H1 (cell line): Measurements from ENCODE around the gene SH3TC2. TPM values are rescaled to one million over a fixed set of nuclear protein-coding genes. Genes with fewer than 3 reads are reported as not detected.

Source experiments
- BACH1 ChIP-seq: IDR thresholded peaks from 2 replicates; pipeline ENCODE4 v1.6.1; 2012; ENCODE audit warnings: low read length, improper control_type of control experiment
- CBX8 ChIP-seq: fragments of 300-800, 300-1000 bp; sonication (generic); IDR thresholded peaks from 2 replicates; pipeline ENCODE4 v1.7.1; 2016; ENCODE audit warnings: low read depth, low read length, borderline replicate concordance
- CEBPB ChIP-seq: IDR thresholded peaks from 2 replicates; pipeline ENCODE4 v1.6.1; 2012; ENCODE audit warnings: low read depth, low read length
- CHD1 ChIP-seq: IDR thresholded peaks from 2 replicates; pipeline ENCODE4 v1.6.1; 2012; ENCODE audit warnings: low read depth, low read length, improper control_type of control experiment
- HDAC2 ChIP-seq, 2 experiments: fragments of 300-600 bp in 1 of 2; sonication (generic) in 1 of 2; IDR thresholded peaks; 2 replicates each; pipeline ENCODE4 v1.6.1; 2011 to 2012; ENCODE audit warnings: low read depth in 2 of 2, low read length in 2 of 2, mild to moderate bottlenecking in 2 of 2, moderate library complexity in 2 of 2, borderline replicate concordance in 1 of 2, inconsistent platforms in 1 of 2
- KDM5A ChIP-seq: fragments of 200-600 bp; IDR thresholded peaks from 2 replicates; pipeline ENCODE4 v1.7.1; 2012; ENCODE audit warnings: mild to moderate bottlenecking, low read length, inconsistent platforms, mixed read lengths
- RXRA ChIP-seq: IDR thresholded peaks from 2 replicates; pipeline ENCODE4 v1.6.1; 2011; ENCODE audit warnings: low read depth, mild to moderate bottlenecking, low read length, moderate library complexity; ENCODE audit not compliant: insufficient read depth
- SIRT6 ChIP-seq: IDR thresholded peaks from one replicate; pipeline ENCODE4 v1.7.1; 2012; ENCODE audit warnings: low read length, inconsistent platforms
- TAF1 ChIP-seq: IDR thresholded peaks from 2 replicates; pipeline ENCODE4 v1.6.1; 2011; ENCODE audit warnings: mild to moderate bottlenecking, low read depth, low read length
- TCF12 ChIP-seq: IDR thresholded peaks from 2 replicates; pipeline ENCODE4 v1.6.1; 2011; ENCODE audit warnings: low read depth, mild to moderate bottlenecking, low read length
- polyA plus RNA-seq, 7 experiments: library from polyadenylated mRNA; depleted of rRNA in 3 of 7; stranded (reverse) in 5 of 7; unstranded in 2 of 7; fragments of >200 nt in 5 of 7; fragments of 200-250 nt in 2 of 7; gene quantifications; 1 replicate in 5 of 7; 2 replicates in 1 of 7; 4 replicates in 1 of 7; pipeline versions ENCODE4 v1.2.1 to v1.2.3, GENCODE V29; 2011 to 2013; ENCODE audit warnings: missing spikeins in 2 of 7, mixed read lengths in 2 of 7
- total RNA-seq: library from RNA; stranded (reverse); fragmentation: NEBNext Ultra II Directional; extraction: Animal tissue kit (Norgen Biotek cat#: 25700); gene quantifications from 2 replicates; pipeline ENCODE4 v1.2.1, GENCODE V29; 2021
- TF ChIP-seq, protein P1 (sequence below): fragments of 300-600 bp; sonication (generic); IDR thresholded peaks from 2 replicates; pipeline ENCODE4 v1.7.1; 2012; ENCODE audit warnings: low read length, moderate library complexity, mild to moderate bottlenecking, inconsistent platforms; ENCODE audit not compliant: insufficient replicate concordance

SH3TC2 gene
- total and polyA plus RNA-seq, 2 of the 8 experiments (the other 6 are each of a cell fraction or from before 2014, with no cell fraction given): 0.11 to 0.80 TPM

GRCh38 chr5:148978370-148979082 is 84.3 kb downstream of the SH3TC2 start (continued):
- TF ChIP-seq, protein P1, sequence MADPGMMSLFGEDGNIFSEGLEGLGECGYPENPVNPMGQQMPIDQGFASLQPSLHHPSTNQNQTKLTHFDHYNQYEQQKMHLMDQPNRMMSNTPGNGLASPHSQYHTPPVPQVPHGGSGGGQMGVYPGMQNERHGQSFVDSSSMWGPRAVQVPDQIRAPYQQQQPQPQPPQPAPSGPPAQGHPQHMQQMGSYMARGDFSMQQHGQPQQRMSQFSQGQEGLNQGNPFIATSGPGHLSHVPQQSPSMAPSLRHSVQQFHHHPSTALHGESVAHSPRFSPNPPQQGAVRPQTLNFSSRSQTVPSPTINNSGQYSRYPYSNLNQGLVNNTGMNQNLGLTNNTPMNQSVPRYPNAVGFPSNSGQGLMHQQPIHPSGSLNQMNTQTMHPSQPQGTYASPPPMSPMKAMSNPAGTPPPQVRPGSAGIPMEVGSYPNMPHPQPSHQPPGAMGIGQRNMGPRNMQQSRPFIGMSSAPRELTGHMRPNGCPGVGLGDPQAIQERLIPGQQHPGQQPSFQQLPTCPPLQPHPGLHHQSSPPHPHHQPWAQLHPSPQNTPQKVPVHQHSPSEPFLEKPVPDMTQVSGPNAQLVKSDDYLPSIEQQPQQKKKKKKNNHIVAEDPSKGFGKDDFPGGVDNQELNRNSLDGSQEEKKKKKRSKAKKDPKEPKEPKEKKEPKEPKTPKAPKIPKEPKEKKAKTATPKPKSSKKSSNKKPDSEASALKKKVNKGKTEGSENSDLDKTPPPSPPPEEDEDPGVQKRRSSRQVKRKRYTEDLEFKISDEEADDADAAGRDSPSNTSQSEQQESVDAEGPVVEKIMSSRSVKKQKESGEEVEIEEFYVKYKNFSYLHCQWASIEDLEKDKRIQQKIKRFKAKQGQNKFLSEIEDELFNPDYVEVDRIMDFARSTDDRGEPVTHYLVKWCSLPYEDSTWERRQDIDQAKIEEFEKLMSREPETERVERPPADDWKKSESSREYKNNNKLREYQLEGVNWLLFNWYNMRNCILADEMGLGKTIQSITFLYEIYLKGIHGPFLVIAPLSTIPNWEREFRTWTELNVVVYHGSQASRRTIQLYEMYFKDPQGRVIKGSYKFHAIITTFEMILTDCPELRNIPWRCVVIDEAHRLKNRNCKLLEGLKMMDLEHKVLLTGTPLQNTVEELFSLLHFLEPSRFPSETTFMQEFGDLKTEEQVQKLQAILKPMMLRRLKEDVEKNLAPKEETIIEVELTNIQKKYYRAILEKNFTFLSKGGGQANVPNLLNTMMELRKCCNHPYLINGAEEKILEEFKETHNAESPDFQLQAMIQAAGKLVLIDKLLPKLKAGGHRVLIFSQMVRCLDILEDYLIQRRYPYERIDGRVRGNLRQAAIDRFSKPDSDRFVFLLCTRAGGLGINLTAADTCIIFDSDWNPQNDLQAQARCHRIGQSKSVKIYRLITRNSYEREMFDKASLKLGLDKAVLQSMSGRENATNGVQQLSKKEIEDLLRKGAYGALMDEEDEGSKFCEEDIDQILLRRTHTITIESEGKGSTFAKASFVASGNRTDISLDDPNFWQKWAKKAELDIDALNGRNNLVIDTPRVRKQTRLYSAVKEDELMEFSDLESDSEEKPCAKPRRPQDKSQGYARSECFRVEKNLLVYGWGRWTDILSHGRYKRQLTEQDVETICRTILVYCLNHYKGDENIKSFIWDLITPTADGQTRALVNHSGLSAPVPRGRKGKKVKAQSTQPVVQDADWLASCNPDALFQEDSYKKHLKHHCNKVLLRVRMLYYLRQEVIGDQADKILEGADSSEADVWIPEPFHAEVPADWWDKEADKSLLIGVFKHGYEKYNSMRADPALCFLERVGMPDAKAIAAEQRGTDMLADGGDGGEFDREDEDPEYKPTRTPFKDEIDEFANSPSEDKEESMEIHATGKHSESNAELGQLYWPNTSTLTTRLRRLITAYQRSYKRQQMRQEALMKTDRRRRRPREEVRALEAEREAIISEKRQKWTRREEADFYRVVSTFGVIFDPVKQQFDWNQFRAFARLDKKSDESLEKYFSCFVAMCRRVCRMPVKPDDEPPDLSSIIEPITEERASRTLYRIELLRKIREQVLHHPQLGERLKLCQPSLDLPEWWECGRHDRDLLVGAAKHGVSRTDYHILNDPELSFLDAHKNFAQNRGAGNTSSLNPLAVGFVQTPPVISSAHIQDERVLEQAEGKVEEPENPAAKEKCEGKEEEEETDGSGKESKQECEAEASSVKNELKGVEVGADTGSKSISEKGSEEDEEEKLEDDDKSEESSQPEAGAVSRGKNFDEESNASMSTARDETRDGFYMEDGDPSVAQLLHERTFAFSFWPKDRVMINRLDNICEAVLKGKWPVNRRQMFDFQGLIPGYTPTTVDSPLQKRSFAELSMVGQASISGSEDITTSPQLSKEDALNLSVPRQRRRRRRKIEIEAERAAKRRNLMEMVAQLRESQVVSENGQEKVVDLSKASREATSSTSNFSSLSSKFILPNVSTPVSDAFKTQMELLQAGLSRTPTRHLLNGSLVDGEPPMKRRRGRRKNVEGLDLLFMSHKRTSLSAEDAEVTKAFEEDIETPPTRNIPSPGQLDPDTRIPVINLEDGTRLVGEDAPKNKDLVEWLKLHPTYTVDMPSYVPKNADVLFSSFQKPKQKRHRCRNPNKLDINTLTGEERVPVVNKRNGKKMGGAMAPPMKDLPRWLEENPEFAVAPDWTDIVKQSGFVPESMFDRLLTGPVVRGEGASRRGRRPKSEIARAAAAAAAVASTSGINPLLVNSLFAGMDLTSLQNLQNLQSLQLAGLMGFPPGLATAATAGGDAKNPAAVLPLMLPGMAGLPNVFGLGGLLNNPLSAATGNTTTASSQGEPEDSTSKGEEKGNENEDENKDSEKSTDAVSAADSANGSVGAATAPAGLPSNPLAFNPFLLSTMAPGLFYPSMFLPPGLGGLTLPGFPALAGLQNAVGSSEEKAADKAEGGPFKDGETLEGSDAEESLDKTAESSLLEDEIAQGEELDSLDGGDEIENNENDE: no peak
- no peak for TF ChIP-seq BACH1
- TF ChIP-seq HDAC2 (IDR thresholded peaks at IDR 0.05; ENCODE audit: borderline replicate concordance in 1 of 2, low read depth in 2 of 2, low read length in 2 of 2): no peak
- no peak for TF ChIP-seq KDM5A
- TF ChIP-seq CEBPB: no peak
- no peak for TF ChIP-seq CHD1
- no peak for TF ChIP-seq TAF1
- no peak for TF ChIP-seq TCF12
- TF ChIP-seq CBX8: no peak
- no peak for TF ChIP-seq RXRA
- TF ChIP-seq SIRT6: no peak
